Breast epithelium (tissue), 4 donors: ENCODE data around the gene TNS3. TPM values are rescaled to one million over a fixed set of nuclear protein-coding genes. Genes with fewer than 3 reads are reported as not detected.
"Not testable (repeated sequence)": the region's sequence is repeated elsewhere in the genome, so short reads cannot be mapped to it uniquely, and the experiment has no call there.

Source experiments
- DNase-seq, 2 donors: peaks; one replicate each; pipeline ENCODE4 v3.0.0-alpha.2; 2019; ENCODE audit warnings: low spot score in 2 of 2
- H3K27ac ChIP-seq, 2 donors: fragments of 200-600 bp; sonication (generic) in 1 of 2; one replicate each; pipeline ENCODE4 v1.5.1; 2016 to 2019; ENCODE audit warnings: mild to moderate bottlenecking in 1 of 2
- H3K27me3 ChIP-seq, 2 donors: fragments of 200-600 bp; sonication (generic) in 1 of 2; one replicate each; pipeline versions ENCODE4 v1.5.1 to v1.6.0; 2017 to 2019; ENCODE audit warnings: control low read depth in 1 of 2, mild to moderate bottlenecking in 1 of 2
- H3K36me3 ChIP-seq: fragments of 200-600 bp; one replicate; pipeline ENCODE4 v1.5.1; 2019
- H3K4me1 ChIP-seq, 2 donors: fragments of 200-600 bp; sonication (generic); one replicate each; pipeline ENCODE4 v1.5.1; 2016 to 2019; ENCODE audit warnings: control low read depth in 1 of 2
- H3K4me3 ChIP-seq, 3 donors: fragments of 200-600 bp; sonication (generic); 1 replicate in 2 of 3; 2 replicates in 1 of 3; pipeline ENCODE4 v1.5.1; 2016 to 2019; ENCODE audit warnings: mild to moderate bottlenecking in 3 of 3, moderate library complexity in 2 of 3
- H3K9me3 ChIP-seq, 2 donors: fragments of 200-600 bp; sonication (generic) in 1 of 2; one replicate each; pipeline ENCODE4 v1.5.1; 2016 to 2019; ENCODE audit warnings: control low read depth in 1 of 2
- CTCF ChIP-seq, 3 donors: fragments of 450-650 bp; IDR thresholded peaks; one replicate each; pipeline ENCODE4 v1.5.1; 2016 to 2017; ENCODE audit warnings: antibody characterized with exemption in 3 of 3, mild to moderate bottlenecking in 3 of 3, moderate library complexity in 3 of 3
- POLR2A ChIP-seq: fragments of 450-650 bp; IDR thresholded peaks from one replicate; pipeline ENCODE4 v1.6.1; 2016; ENCODE audit warnings: antibody characterized with exemption, mild to moderate bottlenecking, moderate library complexity
- POLR2AphosphoS5 ChIP-seq, 3 donors: sonication (generic); formaldehyde crosslinking; IDR thresholded peaks; one replicate each; pipeline ENCODE4 v1.6.1; 2017; ENCODE audit warnings: antibody characterized with exemption in 3 of 3
- intact Hi-C: fragments of 100-400 bp; cut with DNase I; formaldehyde crosslinking; loops from one replicate; pipeline ENCODE4 v1.15.1; 2023; ENCODE audit warnings: low total_unique reads
- total RNA-seq, 3 donors: library from RNA; depleted of rRNA; stranded (reverse); fragments of >200 nt; gene quantifications; one replicate each; pipeline ENCODE4 v1.1.0, GENCODE V29; 2016

TNS3 gene
- total RNA-seq, 3 donors from 2014 or later: 41.0 to 78.1 (median 56.2) TPM

- H3K27me3 ChIP-seq: no peaks in the 10 kb centered on the region
- DNase-seq: no peak
- H3K27ac ChIP-seq: no peak overlapping the region
- TF ChIP-seq POLR2AphosphoS5 (IDR thresholded peaks at IDR 0.05) (no peak), POLR2A (no peak), CTCF (IDR thresholded peaks at IDR 0.05) (no peak)
- no peak overlapping the region for H3K4me3 ChIP-seq
- intact Hi-C loops: no loop called here
- peaks cover 4 to 8% of the 10 kb centered on the region in 2 donors for H3K9me3 ChIP-seq
- no peaks in the 10 kb centered on the region for H3K36me3 ChIP-seq
- H3K4me1 ChIP-seq: no peaks in the 10 kb centered on the region
These were observed 316.3 kb downstream of the TNS3 start for GRCh38 chr7:47265621-47266020.

- TF ChIP-seq POLR2AphosphoS5 (IDR thresholded peaks at IDR 0.05): no peak
- TF ChIP-seq CTCF (IDR thresholded peaks at IDR 0.05): no peak
- TF ChIP-seq POLR2A: no peak
- Histone ChIP-seq H3K27ac (no peak overlapping the region), H3K27me3 (no peaks in the 10 kb centered on the region), H3K9me3 (peaks cover 4% of the 10 kb centered on the region in 2 donors), H3K36me3 (no peaks in the 10 kb centered on the region), H3K4me3 (no peak overlapping the region), H3K4me1 (no peaks in the 10 kb centered on the region)
- DNase-seq: no peak
- intact Hi-C loops: no loop called here
These were observed 317.8 kb downstream of the TNS3 start for GRCh38 chr7:47264021-47264651.

- no peak overlapping the region for H3K4me3 ChIP-seq
- no peaks in the 10 kb centered on the region for H3K27me3 ChIP-seq
- H3K36me3 ChIP-seq: no peaks in the 10 kb centered on the region
- intact Hi-C loops: no loop called here
- DNase-seq: no peak
- no peak overlapping the region for H3K27ac ChIP-seq
- H3K9me3 ChIP-seq: peaks cover under 1 to 1% of the 10 kb centered on the region in 2 donors
- TF ChIP-seq CTCF (IDR thresholded peaks at IDR 0.05): no peak
- no peak for TF ChIP-seq POLR2A
- no peak for TF ChIP-seq POLR2AphosphoS5 (IDR thresholded peaks at IDR 0.05)
- H3K4me1 ChIP-seq: no peaks in the 10 kb centered on the region
These were observed 319.0 kb downstream of the TNS3 start for GRCh38 chr7:47262881-47263280.

GRCh38 chr7:47262160-47262559, 319.8 kb downstream of the TNS3 start:
- H3K36me3 ChIP-seq, H3K27ac ChIP-seq, DNase-seq, intact Hi-C loops, H3K4me3 ChIP-seq, H3K27me3 ChIP-seq, H3K9me3 ChIP-seq, H3K4me1 ChIP-seq: not testable (repeated sequence)

- TF ChIP-seq POLR2AphosphoS5 (IDR thresholded peaks at IDR 0.05) (no peak), CTCF (IDR thresholded peaks at IDR 0.05) (no peak), POLR2A (no peak)
- intact Hi-C loops: no loop called here
- Histone ChIP-seq H3K9me3 (no peaks in the 10 kb centered on the region), H3K4me3 (no peak overlapping the region), H3K36me3 (no peaks in the 10 kb centered on the region), H3K27me3 (no peaks in the 10 kb centered on the region), H3K4me1 (no peaks in the 10 kb centered on the region), H3K27ac (no peak overlapping the region)
- no peak for DNase-seq
These were observed 321.6 kb downstream of the TNS3 start for GRCh38 chr7:47260270-47260669.

- Histone ChIP-seq H3K4me1 (no peaks in the 10 kb centered on the region), H3K27me3 (no peaks in the 10 kb centered on the region), H3K27ac (no peak overlapping the region), H3K9me3 (no peaks in the 10 kb centered on the region), H3K36me3 (no peaks in the 10 kb centered on the region), H3K4me3 (no peak overlapping the region)
- TF ChIP-seq CTCF (IDR thresholded peaks at IDR 0.05) (no peak), POLR2A (no peak), POLR2AphosphoS5 (IDR thresholded peaks at IDR 0.05) (no peak)
- intact Hi-C loops: no loop called here
- DNase-seq: no peak
These were observed 322.2 kb downstream of the TNS3 start for GRCh38 chr7:47259682-47260081.
